Neural cell (in vitro differentiated cells): ENCODE results near the gene RABGGTB.
"Not testable (repeated sequence)": the region's sequence is repeated elsewhere in the genome, so short reads cannot be mapped to it uniquely, and the experiment has no call there.

ENCODE experiments used
- CTCF ChIP-seq: fragments of 450-650 bp; IDR thresholded peaks from 2 replicates; pipeline ENCODE4 v1.5.1; 2014; ENCODE audit warnings: antibody characterized with exemption, mild to moderate bottlenecking, moderate library complexity; ENCODE audit not compliant: poor library complexity, severe bottlenecking
- REST ChIP-seq: IDR thresholded peaks from 2 replicates; pipeline ENCODE4 v1.6.1; 2012; ENCODE audit warnings: borderline replicate concordance

GRCh38 chr1:75801480-75801879, 15.4 kb downstream of the RABGGTB start:
- not testable (repeated sequence) for TF ChIP-seq CTCF, REST
